ENCODE results near the gene GABARAPL1.
"Not testable (repeated sequence)": the region's sequence is repeated elsewhere in the genome, so short reads cannot be mapped to it uniquely, and the experiment has no call there.

GABARAPL1 gene

DNA sequence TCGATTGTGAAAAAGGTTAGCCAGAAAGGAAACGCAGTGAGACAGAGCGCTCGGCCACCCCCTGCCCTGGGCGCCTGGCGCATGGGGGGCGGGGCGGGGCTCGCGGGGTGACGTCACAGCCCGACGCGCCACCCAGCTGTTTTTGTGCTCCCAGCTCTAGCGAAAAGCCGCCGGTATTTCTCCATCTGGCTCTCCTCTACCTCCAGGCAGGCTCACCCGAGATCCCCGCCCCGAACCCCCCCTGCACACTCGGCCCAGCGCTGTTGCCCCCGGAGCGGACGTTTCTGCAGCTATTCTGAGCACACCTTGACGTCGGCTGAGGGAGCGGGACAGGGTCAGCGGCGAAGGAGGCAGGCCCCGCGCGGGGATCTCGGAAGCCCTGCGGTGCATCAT, at the start of gene GABARAPL1:
GABARAPL1 (plus strand) TSS at position 139 of the 393 bp plus-strand sequence; CDS start at position 392, 253 bp downstream.
- DNase-seq = peak; percentile 24 to 67

DNA sequence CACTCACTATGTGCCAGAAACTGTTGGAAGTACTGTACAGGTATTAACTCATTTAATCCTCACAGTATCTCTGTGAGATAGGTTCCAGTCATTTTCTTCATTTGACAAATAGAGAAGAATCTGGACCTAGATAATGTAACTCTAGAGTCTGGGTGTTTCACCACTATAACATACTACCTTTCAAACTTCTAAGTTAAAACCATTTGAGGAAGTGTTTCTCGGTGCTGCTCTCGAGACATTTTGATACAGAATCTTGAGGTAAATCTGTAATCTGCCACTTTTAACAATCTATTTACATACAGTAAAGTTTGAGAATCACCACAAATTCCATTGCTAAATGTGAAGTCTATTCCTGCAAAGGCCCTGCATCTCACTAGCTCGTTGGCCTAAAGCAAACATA, 49.6 kb upstream of the GABARAPL1 start:
- no peak for DNase-seq

DNA sequence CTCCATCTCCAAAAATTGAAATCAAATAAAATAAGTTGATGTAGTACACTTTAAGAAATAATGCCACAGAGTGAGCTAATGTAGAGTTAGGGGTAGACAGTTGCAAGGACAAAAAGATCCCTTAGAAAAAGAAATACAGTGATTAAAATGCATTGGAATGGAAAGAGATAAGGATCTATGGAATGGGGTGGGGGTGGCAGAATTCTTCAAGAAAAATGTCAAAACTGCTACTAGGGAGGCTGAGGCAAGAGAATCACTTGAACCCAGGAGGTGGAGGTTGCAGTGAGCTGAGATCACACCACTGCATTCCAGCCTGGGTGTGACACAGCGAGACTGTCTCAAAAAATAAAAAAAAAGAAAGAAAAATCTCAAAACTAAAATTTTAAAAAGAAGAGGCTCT, 47.3 kb upstream of the GABARAPL1 start:
- DNase-seq = no peak

DNA sequence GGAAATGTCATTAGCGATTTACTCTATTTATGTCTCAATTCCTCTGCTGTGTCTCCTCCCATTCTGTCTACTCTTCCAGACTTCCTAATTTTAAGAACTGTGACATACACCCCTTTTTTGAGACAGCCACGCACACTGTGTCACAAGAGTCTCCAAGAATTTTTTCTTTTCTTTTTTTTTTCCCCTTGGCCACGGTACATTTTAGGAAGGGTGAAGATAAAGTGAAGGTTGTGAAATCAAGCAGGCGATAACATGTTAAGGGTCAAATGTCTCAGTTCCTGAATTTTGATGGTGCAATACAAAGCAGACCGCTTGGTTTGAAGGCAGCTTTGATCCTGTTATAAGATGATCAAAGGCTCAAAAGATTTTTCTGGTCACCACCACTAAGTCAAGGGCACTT, 45.1 kb upstream of the GABARAPL1 start:
- DNase-seq = no peak

DNA sequence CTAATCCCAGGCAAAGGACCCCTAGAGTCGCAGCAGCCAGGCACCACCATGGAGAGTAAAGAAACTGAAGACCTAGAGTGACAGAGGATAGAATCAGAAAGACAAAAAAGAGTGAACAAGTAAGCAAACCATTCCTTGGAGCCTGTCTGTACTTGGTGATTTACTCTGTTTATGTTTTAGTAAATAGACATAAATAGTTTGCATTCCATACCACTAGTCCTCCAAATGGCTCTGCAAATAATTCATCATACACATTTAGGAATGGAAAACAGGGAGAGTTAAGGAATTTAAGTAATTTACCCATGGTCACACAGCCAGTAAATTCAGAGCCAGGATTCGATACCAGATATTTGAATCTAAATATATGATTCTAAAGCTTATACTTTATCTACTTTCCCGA, 43.6 kb upstream of the GABARAPL1 start:
- DNase-seq = no peak

DNA sequence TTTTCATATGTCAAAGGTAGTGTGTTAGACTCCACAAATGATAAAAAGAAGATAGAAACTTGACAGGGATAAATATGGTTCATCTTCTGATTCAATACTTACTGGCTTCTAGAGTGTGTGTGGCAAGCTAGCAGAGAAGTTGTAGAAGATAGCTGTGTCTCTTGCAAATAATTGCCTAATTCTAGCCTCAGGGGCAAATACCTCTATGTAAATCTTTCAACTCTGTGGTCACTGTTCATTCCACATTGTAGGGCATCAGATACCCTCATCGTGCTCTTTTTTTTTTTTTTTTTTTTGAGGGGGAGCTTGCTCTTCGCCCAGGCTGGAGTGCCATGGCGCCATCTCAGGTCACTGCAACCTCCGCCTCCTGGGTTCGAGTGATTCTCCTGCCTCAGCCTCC, 42.5 kb upstream of the GABARAPL1 start:
- DNase-seq = no peak

DNA sequence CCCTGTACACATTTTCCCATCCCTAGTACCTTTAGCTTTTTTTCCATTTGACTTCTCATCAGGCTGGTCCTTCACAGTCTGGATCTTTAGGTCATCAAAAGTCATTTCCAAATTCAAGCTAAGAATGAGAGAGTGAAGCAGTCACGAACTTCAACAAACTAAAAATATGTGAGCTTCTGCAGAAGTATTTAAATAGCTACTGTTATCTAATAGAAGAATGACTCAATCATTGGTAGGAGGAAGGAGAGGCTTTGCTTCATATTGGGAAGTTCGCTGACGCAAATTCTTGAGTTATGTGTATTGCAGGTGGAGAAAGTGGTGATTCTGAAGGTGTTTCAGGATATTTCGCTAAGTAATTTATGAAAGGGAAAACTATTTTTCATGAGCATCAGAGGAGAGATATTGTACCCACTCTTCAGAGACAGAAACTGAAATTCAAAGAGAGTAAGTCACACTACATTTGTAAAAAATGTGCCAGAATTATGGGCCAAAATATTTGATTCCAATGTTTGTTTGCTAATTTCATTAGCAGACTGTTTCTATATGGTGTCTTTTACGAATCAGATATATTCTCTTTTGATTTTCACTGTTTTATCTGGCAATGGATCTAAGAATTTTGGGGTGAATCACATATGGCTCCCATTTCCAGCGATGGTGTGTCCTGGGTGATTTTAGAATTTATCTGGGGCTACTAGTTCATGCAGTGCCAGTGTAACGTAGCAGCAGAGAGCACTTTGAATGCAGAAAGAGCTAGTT, 40.5 kb upstream of the GABARAPL1 start, which contains the start of gene OLR1:
OLR1 (minus strand) TSS at position 160 of the 756 bp plus-strand sequence; CDS start at position 105, 55 bp downstream.
- DNase-seq = no peak

DNA sequence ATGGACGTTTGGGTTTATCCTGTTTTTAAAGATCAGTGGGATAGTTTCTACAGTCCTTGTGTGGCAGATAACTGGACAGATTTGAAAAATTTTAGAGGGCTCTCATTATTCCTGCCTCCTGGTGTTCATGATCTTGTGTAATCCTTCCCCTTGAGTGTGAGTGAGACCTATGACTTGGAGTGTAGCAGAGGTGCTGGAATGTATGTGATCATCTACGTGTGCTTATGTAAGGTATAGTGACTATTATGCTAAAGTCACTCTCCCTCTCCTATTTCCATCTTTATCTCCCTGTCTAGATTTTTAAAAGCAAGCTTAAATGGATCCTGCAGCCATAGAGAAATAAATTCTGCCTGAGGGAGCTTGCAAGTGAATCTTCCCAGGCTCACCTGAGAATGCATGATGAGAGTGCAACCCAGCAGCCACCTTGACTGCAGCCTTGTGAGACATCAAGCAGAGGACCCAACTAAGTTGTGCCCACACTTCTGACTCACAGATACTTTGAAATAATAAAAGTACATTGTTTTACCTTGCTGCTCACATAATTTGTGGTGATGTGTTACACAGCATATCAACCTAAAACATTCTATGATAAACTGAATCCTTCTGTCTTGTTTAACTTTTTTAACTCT, 37.6 kb upstream of the GABARAPL1 start:
- DNase-seq = no peak

DNA sequence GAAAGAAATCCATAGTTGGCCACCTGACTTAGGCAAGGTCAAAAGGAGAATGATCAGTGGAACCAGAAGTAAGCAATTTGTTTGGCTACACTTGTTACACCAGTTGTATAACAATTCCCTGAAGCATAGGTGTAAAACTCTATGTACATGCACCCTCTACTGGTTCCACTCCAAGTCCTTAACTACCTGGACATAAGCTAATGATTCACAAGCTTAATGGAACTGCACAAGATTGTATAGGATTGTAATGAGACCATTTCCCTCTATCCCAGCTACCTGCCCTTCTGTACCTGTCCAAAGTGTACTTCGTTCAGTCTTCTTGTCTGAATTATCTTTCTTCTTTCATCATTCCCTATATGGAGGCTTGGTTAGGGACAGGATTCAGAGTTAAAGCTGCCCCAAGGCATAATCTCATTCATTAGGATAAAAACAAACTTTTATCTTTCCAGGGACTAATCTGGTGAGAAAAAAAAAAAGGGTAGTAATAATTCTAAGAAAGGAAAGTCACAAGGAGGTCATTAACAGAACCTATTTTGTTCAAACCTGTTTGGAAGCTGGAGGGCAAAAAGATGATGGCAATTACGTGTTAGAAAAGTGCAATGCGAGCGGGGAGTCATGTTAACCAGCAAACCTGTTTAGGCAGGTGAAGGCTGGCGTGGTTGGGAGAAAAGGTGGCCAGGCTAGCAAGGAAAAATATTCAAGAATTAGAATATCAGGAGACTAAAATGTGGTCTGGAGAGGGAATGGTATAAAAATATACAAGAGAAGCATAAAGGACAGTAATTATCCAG, 36.6 kb upstream of the GABARAPL1 start:
- no peak for DNase-seq

DNA sequence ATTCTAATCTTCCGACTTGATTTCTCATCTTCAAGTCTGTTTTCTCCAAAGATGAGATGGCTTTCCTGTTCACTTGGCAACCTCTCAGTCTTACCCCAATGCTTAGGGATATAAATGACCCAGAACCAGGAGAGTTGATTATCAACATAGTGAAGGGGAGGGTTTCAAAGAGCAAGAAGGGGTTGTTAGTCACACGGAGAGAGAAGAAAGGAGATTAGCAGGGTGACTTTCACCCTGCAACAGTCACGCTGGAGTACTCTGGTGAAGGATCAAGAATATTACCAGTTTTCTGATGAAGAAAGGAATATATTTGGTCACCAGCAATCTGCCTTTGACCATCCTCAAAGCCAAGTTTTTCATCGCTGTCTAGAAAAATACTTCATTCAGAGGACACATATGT, 33.9 kb upstream of the GABARAPL1 start, which contains the start of gene TMEM52B:
TMEM52B (plus strand) TSS at position 212 of the 400 bp plus-strand sequence. CDS start 543 bp downstream, outside the sequence.
- DNase-seq = no peak

DNA sequence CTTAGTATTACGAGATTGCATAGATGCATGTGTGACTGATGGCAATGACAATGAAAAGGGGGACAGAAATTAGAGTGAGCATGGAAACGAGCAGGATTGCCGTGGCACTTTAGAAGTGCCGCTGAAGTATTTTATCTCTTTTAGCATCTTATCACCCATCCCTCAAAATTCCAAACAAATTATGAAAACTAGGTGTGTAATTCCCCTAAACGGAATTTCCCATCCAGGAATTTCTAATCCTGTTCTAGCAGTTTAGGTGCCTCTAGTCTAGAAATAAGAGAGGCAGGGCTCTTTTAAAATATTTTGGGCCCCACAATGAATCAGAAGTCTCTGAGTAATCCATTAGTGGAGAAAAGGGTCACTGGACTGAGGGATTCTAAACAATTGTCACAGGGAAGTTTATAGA, 32.9 kb upstream of the GABARAPL1 start:
- no peak for DNase-seq

DNA sequence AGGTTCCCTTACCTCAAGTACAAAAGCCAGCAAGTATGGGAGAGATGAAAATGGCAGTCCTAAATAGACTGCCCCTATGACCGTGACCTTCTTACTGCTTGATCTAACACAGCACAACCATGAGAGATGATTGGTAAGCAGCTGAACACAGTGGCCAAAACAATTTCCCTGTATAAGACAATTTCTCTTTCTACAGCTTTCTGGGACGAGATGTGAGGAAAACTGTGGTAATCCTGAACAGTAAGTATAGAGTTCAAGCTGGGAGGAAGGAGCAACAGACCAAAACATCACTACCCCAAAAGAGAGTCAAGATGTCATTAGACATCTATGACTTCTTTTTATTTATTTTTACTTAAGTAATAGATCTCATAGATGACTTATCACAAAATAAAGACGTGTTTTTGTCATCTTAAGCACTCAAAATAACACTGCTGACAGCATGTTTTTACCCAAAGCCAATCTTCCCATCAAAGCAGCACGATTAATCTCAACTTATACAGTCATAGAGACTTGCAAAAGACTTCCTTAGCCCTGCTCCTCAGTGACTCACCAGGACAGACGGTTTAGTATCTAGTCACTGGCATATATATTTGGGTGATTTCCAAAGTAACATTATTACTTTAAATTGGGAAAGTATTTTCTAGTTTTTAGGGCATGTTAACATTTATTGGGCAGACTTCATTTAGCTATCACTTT, 30.2 kb upstream of the GABARAPL1 start:
- DNase-seq = no peak

DNA sequence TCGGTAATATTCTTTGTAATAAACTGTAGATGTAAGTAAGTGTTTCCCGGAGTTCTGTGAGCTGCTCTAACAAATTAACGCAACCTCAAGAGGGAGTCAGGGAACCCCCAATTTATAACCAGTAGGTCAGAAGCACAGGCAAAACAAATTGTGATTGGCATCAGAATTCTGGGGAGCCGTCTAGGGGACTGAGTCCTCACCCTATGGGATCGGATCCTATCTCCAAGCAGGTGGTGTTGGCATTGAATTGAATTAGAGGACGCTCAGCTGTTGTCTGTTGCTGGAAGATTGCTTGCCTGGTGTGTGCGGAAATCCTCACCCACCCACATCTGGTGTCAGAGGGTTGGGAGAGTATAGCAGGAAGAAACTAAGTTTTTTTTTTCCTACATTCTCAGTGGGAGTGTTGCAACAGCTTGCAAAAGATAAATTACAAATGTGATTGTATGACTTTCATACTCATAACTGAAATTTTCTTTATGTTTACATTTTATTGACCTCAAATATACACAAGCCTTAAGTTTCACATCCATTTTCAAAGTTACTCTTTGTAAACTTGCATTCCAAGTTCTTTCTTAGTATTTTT, 28.3 kb upstream of the GABARAPL1 start:
- no peak for DNase-seq

DNA sequence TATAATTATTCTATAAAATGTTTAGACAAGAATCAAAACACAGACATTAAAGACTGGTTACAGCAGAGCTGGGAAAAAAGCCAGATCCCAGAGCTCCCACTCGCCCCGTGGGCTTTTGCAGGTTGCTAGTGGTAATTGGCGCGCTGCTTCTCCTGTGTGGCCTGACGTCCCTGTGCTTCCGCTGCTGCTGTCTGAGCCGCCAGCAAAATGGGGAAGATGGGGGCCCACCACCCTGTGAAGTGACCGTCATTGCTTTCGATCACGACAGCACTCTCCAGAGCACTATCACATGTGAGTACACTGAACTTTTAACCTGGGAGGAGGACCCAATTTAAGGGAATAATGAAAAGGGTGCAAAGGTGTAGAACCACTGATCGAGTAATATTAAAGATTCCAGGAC, 26.4 kb upstream of the GABARAPL1 start:
- DNase-seq = no peak

DNA sequence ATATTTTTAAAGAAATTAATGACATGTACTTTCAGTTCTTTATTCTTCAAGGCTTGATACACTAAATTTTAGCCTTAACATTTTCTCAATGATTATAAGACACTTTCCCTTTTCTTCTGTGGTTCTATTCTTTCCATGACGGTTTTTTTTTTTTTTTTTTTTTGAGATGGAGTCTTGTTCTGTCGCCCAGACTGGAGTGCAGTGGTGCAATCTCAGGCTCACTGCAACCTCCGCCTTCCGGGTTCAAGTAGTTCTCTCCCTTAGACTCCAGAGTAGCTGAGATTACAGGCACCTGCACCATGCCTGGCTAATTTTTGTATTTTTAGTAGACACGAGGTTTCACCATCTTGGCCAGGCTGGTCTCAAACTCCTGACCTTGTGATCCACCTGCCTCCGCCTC, 25.7 kb upstream of the GABARAPL1 start:
- DNase-seq = not testable (repeated sequence)

DNA sequence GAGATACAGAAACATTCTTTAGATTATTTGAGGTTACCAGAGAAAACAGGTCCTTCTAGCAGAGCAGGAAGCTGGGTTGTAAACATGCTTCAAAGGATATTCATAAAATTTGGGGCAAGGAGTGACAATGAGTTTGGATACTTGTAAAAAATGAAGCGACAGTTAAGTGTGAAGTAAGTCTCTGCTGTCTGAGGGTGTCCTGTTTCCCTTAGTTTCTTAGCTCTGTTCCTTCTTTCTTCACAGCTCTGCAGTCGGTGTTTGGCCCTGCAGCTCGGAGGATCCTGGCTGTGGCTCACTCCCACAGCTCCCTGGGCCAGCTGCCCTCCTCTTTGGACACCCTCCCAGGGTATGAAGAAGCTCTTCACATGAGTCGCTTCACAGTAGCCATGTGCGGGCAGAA, 23.0 kb upstream of the GABARAPL1 start:
- no peak for DNase-seq

DNA sequence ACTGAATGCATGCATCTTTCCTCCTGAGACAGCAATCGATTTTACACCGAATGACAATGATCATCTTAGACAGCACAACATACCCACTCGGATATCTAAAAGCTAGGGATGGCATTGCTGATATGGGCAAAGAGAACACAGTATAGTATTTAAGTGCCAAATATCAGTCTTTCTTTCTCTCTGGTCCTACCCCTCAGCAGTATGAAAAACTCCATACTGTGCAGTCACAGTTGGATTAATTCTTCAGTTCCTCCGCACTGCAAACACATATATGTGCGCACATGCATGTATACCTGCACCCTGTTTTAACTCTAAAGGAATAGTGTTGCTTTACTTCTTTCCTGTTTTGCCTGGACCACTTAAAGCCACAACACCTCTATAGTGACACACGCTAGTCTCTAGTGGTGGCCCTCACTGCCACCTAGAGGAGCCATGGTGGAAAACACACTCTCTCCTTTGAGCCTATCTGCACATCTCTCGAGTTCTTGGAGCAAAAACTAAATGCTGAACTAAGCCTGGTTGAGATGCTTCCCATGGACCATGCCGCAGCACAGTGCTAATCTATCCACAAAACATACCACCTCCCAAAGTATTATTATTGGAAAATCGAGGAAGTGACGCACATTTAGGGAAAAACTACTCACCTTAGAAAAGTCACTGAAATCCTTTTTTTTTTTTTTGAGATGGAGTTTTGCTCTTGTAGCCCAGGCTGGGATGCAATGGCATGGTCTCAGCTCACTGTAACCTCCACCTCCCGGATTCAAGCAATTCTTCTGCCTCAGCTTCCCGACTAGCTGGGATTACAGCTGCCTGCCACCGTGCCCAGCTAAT, 21.9 kb upstream of the GABARAPL1 start:
- DNase-seq = peak; percentile 46 to 51

DNA sequence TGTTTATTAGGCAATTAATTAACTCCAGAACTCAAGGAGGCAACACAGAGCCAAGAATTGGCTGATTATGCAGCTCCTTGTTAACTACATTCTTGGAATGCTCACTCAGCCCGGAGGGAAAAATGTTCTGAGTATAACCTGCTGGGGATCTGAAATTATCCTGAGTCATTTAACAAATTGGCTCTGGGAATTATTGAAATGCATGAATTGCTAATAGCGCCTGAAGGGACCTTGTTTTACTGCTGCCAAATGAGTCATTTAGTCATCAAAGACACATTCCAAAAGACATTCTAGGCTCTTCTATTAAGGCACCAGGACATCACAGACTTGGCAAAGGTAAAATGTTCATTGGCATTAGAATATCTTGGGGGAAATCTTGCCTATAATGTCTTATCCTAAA, 20.8 kb upstream of the GABARAPL1 start:
- DNase-seq = no peak

DNA sequence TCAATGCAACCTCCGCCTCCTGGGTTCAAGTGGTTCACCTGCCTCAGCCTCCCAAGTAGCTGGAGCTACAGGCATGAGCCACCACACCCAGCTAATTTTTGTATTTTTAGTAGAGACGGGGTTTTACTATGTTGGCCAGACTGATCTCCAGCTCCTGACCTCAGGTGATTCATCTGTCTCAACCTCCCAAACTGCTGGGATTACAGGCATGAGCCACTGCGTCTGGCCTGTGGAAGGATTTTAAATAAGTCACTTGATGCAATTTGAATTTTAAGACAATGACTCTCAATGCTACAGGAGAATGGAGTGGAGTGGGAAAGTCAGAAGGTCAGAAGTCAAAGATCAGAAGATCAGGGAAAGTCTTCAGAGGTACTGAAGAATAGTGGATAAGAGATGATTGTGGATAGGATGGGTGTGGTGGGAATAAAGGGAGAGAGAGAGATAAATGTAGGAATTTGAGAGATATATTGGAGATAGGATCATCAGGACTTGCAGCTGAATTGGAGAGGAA, 18.5 kb upstream of the GABARAPL1 start:
- no peak for DNase-seq

DNA sequence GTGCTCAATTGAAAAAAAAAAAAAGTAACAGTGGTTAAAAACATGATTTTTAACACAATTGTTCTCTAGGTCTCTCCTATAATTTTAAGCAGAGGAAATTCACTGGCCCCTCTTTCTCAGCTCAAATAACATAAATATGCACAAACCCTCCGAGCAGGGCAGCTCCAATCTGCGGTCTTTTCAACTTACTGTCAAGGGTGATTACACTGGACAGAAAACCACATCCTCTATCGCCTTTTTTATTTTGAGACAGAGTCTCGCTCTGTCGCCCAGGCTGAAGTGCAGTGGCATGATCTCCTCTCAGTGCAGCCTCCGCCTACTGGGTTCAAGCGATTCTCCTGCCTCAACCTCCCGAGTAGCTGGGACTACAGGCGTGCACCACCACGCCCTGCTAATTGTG, 16.5 kb upstream of the GABARAPL1 start:
- no peak for DNase-seq

DNA sequence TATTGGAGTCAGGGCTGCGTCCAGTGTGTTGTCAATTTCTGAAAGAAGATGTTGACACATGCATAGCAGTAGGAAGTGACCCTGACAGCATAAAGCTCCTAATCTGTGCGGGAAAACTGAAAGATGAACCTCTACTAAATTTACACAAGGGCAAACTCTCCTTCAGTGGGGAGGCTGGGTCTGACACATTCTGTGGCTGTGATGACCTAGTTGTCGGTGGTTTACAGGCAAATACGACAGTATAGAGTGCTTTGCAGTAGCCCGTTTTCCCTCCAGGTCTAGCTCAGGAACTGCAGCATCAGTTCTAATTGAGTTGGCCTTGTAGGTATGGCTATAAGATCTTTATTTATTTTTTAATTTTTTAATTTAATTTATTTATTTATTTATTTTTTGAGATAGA, 14.8 kb upstream of the GABARAPL1 start:
- no peak for DNase-seq

Data from NCI-H1930 (cell line).